HUES64 (cell line): ENCODE results near the gene PIGU.

Source experiments
- H3K27ac ChIP-seq: 2 replicates; pipeline ENCODE4 v1.7.0; 2013; ENCODE audit warnings: low read depth, low read length, inconsistent platforms
- H3K27me3 ChIP-seq: 2 replicates; pipeline ENCODE4 v1.6.1; 2013; ENCODE audit warnings: mild to moderate bottlenecking, low read length; ENCODE audit not compliant: insufficient read depth
- H3K36me3 ChIP-seq: 2 replicates; pipeline ENCODE4 v1.6.1; 2013; ENCODE audit warnings: mild to moderate bottlenecking, low read length; ENCODE audit not compliant: insufficient read depth
- H3K4me1 ChIP-seq: 2 replicates; pipeline ENCODE4 v1.6.1; 2013; ENCODE audit warnings: mild to moderate bottlenecking, low read length, moderate library complexity; ENCODE audit not compliant: insufficient read depth
- H3K4me3 ChIP-seq: 2 replicates; pipeline ENCODE4 v1.5.1; 2013; ENCODE audit warnings: mild to moderate bottlenecking, low read length, moderate library complexity
- H3K9ac ChIP-seq: 2 replicates; pipeline ENCODE4 v1.6.1; 2013; ENCODE audit warnings: mild to moderate bottlenecking, low read depth, low read length
- H3K9me3 ChIP-seq: 2 replicates; pipeline ENCODE4 v1.6.1; 2013; ENCODE audit warnings: low read depth, low read length; ENCODE audit not compliant: insufficient read depth
- WGBS: fragments of 150-250, 120-280 bp; methylation state at CpG from one replicate; pipeline ENCODE4 v1.1.7; 2013; ENCODE audit warnings: missing lambda C conversion rate; 5-methylcytosine and 5-hydroxymethylcytosine counted together

Gene PIGU

DNA sequence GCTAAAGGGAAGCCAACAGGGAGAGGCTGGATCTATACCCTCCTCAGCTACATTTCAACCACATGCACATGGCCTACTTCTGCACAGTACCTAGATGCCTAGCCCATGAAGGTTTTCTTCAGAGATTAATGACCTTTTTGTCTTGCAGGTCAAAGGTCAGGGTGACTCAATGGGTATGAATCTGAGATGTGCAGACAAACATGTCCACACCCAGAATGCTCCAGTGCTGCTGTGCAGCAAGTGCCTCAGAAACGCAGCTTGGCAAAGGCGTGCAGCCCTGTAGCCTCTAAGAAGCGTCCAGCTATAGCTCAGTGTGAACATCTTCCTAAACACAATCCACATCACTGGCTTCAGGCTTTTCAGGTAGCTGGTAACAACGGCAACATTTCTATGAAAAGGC lies 94.0 kb downstream of the PIGU start:
- H3K9ac ChIP-seq, result no peak overlapping the region
- H3K36me3 ChIP-seq, result peaks cover 30% of the 10 kb centered on the region
- H3K4me1 ChIP-seq, result no peaks in the 10 kb centered on the region
- no peak overlapping the region for H3K27ac ChIP-seq
- no peaks in the 10 kb centered on the region for H3K9me3 ChIP-seq
- WGBS, result 92% methylated on average over 4 of the region's 4 CpGs
- no peak overlapping the region for H3K4me3 ChIP-seq
- no peaks in the 10 kb centered on the region for H3K27me3 ChIP-seq

DNA sequence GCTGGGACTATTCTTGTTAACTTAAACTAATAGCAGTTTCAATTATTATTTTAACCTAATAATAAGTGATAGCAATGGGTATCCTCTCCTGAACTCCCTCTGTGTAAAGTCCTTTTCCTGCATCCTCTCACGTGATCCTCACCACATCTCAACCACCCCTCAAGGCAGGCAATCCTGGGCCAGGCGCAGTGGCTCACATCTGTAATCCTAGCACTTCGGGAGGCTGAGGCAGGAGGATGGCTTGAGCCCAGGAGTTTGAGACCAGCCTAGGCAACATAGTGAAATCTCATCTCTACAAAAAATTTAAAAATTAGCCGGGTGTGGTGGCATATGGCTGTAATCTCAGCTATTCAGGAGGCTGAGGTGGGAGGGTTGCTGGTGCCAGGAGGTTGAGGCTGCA lies 94.7 kb downstream of the PIGU start:
- Histone ChIP-seq H3K4me1 (no peaks in the 10 kb centered on the region), H3K27ac (no peak overlapping the region), H3K9ac (no peak overlapping the region), H3K36me3 (peaks cover 26% of the 10 kb centered on the region), H3K27me3 (no peaks in the 10 kb centered on the region), H3K4me3 (no peak overlapping the region), H3K9me3 (no peaks in the 10 kb centered on the region)
- WGBS, result 94% methylated on average over 4 of the region's 4 CpGs

DNA sequence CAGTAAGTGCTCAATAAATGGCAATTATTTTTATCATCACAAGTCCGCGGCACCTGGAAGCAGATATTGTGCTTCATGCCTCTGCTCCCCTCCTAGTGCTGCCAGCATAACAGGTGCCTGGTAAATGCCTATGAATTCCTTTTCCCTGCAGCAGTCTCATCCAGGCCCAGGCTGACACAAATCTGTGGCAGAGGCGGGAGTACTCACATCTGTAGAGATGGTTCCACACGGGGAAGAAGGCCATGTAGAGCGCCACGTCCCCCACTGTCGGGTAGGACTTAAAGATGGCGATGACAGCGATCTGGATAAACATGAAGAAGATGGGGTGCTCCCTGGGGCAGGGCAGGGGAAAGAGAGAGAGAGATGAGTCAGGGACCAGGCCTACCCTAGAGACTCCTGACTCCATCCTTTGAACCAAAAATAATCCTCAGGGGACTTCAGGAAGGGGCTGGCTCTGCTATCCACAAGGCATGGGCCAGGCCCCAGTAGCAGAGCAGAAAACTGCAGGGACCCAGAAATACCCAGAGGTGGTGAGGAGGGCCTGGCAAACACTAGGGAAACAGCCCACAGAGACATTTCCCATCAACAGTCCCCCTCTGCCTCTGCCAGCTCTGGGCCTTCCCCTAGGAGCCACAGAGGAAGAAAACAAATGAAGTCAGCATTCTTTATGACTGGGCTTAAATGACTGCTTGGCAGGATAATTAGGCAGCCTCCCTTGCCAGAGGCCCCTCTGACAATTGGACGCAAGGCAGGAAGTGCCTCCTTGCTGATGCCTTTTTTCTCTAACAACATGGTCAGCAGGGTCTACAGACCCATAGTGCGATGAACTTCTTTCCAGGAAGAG lies 95.3 kb downstream of the PIGU start:
- H3K4me1 ChIP-seq, result no peaks in the 10 kb centered on the region
- 95% methylated on average over 11 of the region's 11 CpGs for WGBS
- H3K9ac ChIP-seq, result no peak overlapping the region; the same call in 1 of the 2 replicates
- H3K36me3 ChIP-seq, result peaks cover 23% of the 10 kb centered on the region
- H3K27ac ChIP-seq, result no peak overlapping the region
- no peaks in the 10 kb centered on the region for H3K9me3 ChIP-seq
- H3K27me3 ChIP-seq, result no peaks in the 10 kb centered on the region
- H3K4me3 ChIP-seq, result no peak overlapping the region

DNA sequence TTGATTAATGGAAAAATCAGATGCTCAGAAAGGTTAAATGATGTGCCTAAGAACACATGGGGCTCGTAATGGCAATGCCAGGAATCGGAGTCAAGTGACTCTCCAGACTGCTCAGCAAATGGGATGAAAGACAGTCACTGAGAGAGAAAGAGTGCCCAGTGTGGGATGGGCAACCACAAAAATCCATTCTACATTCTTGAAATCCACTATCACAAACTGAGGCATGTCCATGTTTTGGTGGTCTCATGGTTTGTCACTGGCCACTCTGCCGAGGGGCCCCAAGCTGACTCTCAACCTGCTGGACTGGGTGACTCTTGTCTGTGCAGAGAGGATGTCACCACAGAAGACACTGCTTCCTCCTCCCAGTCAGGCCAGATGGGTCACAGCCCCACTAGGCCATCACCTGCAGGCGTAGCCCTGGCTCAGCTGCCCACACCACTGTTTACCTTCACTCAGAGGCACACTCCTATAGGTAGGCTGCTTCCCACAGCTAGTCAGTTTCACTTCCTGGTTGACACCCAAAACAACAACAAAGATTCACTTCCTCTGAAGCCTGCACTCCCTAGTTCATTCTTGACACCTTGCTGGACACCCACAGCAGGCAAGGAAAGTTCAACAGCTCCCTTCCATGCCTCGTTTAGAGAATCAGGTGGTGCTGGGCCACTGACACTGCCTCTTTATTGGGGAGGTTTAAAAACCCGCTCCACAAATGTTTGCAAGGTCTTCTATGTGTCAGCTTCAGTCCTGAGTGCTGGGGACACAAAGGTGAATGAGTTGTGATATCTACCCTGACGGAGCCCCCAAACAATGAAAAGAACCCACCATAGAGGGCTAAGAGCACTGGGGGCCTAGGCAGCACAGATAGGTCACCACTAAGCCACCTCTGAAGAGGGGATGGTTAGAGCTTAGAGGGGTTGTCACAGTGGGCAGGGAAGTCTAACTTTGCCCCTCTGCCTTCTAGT lies 96.6 kb downstream of the PIGU start:
- Histone ChIP-seq H3K9me3 (no peaks in the 10 kb centered on the region), H3K27me3 (no peaks in the 10 kb centered on the region), H3K4me3 (no peak overlapping the region), H3K27ac (no peak overlapping the region), H3K4me1 (no peaks in the 10 kb centered on the region), H3K36me3 (peaks cover 19% of the 10 kb centered on the region), H3K9ac (no peak overlapping the region)
- 96% methylated on average over 6 of the region's 7 CpGs for WGBS

DNA sequence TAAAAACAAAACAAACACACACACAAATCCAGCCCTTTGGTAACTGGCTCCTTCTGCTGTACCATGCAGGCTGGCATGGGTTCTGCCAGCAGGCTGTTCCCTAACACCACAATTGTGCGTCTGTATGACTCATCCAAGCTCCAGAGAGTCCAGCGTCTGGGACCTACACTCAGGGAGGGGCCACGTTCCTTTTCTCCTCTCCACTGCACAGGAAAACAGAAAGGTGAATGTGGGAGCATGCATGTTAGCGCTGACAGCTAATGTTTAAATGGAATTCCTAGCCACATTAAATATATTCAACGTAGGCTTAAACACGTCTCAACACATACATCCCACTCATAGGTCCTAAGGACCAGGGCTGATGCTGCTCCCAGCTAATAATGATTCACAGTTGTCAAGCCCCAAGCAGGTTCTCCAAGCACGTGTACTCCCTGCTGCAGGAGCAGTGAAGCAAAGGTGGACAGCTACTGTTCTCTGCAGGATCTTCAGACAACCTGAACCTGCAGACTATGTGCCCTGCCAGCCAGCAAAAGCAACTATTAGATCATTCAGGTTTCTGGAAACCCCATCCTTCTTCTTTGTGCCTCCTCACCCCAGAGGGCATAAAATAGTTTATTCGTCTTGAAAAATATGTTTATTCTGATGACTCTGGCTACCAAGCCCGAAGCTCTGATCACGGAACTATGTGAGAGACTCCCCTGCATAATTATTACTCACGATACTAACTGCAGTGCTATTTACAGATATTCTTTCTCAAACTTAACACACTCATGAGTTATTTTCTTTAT lies 97.5 kb downstream of the PIGU start:
- Histone ChIP-seq H3K4me3 (no peak overlapping the region), H3K36me3 (peaks cover 15% of the 10 kb centered on the region), H3K4me1 (no peaks in the 10 kb centered on the region), H3K9me3 (no peaks in the 10 kb centered on the region), H3K9ac (no peak overlapping the region), H3K27me3 (no peaks in the 10 kb centered on the region), H3K27ac (no peak overlapping the region)
- WGBS, result 89% methylated on average over 11 of the region's 11 CpGs

DNA sequence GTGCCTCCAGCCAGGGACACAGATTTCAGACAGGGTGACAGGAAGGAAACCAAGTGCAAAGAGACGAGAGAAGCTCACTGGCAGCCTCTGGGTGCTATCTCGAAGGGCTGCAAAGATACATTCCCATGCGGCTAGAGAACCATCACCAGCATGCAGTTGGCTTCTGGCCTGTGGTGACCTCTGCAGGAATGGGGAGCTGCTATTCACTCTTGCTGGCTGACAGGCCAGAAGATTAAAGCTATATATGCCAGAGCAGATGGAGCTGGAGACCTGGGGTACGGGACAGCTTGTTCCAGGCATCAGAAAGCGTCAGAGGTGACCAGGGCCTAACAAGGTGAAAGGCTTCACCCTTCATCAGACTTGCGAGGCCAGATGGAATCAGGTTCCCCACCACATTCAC lies 98.4 kb downstream of the PIGU start:
- WGBS, result 92% methylated on average over 6 of the region's 6 CpGs
- H3K36me3 ChIP-seq, result peaks cover 17% of the 10 kb centered on the region
- H3K4me1 ChIP-seq, result no peaks in the 10 kb centered on the region
- H3K9ac ChIP-seq, result no peak overlapping the region
- H3K4me3 ChIP-seq, result no peak overlapping the region
- H3K9me3 ChIP-seq, result no peaks in the 10 kb centered on the region
- no peak overlapping the region for H3K27ac ChIP-seq
- no peaks in the 10 kb centered on the region for H3K27me3 ChIP-seq

DNA sequence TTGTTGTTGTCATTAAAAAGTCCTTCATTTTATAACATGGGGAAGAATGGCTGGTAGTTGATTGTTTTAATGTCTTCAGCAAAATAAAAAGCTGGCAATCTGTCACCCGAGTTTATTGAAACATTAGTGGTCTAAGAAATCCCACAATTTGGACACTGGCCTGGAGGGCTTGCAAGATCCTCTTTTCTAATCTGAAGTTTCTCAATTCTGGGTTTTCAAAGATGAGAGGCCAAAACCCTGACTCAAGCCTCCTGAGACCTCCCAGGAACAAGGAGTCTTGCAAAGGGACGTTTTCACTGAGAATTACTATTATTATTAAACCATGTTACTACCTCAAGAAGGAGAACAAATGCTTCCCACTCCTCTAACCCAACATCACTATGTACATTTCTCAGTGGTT lies 98.9 kb downstream of the PIGU start:
- Histone ChIP-seq H3K4me1 (no peaks in the 10 kb centered on the region), H3K9ac (no peak overlapping the region), H3K27me3 (no peaks in the 10 kb centered on the region), H3K27ac (no peak overlapping the region), H3K4me3 (no peak overlapping the region), H3K9me3 (no peaks in the 10 kb centered on the region), H3K36me3 (peaks cover 21% of the 10 kb centered on the region)
- 88% methylated on average over 2 of the region's 2 CpGs for WGBS

DNA sequence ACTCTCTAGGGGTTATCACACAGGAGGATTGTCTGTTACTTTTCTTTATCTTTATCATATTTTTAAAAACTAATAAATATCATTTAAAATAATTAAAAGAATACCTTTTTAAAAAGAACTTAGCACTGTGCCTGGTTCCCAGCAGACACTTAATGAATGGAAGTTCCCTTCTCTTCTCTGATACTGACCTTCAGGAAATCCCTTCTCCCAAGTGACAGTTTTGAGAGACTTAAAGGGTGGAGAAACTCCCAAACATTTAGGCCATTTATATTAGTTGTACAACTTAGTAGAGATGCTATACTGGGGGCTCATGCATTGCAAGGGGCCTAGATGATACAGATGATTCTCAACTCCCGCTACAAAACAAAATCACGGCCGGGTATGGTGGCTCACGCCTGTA lies 99.8 kb downstream of the PIGU start:
- 96% methylated on average over 4 of the region's 4 CpGs for WGBS
- H3K27me3 ChIP-seq, result no peaks in the 10 kb centered on the region
- H3K4me1 ChIP-seq, result no peaks in the 10 kb centered on the region
- no peak overlapping the region for H3K27ac ChIP-seq
- no peaks in the 10 kb centered on the region for H3K9me3 ChIP-seq
- H3K4me3 ChIP-seq, result no peak overlapping the region
- no peak overlapping the region for H3K9ac ChIP-seq
- peaks cover 21% of the 10 kb centered on the region for H3K36me3 ChIP-seq

DNA sequence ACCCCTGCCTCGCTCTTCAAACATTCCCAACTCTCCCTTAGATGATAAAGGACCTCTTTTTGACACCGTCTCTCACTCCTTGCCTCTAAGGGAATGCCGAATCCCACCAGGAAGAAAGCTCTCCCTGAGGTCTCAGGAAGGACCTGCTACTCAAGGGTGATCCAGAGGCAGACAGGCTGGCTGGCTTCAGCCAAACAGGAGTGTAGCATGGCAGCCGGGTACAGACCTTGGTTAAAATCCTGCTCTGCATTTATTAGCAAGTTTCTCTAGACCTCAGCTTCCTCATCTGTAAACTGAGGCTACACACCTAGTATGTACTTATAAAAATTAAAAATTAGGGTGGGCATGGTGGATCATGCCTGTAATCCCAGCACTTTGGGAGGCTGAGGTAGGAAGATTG lies 101.1 kb downstream of the PIGU start:
- H3K36me3 ChIP-seq, result peaks cover 23% of the 10 kb centered on the region
- H3K27ac ChIP-seq, result no peak overlapping the region
- H3K9me3 ChIP-seq, result no peaks in the 10 kb centered on the region
- no peak overlapping the region for H3K4me3 ChIP-seq
- H3K9ac ChIP-seq, result no peak overlapping the region
- no peaks in the 10 kb centered on the region for H3K4me1 ChIP-seq
- no peaks in the 10 kb centered on the region for H3K27me3 ChIP-seq
- WGBS, result 96% methylated on average over 4 of the region's 4 CpGs

DNA sequence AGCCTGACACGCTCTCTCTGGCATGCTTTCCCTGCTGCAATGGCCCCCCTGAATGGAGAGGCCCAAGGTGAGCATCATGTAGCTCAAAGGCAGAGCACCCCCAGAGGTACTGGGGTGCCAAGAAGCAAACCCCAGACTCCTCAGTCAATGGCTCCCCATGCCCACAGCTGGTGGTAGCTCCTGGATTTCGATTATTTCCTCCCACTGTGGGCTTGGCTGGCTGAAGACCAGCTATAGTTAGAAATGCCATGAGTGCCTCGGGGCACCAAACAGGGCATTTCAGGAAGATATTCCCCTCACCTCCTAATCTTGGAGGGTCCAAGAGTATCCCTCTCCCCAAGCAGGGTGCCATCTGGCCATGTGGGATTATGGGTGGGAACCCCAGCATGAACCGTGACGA lies 101.6 kb downstream of the PIGU start:
- Histone ChIP-seq H3K9ac (no peak overlapping the region), H3K4me3 (no peak overlapping the region), H3K9me3 (no peaks in the 10 kb centered on the region), H3K4me1 (no peaks in the 10 kb centered on the region), H3K27me3 (no peaks in the 10 kb centered on the region), H3K36me3 (peaks cover 20% of the 10 kb centered on the region), H3K27ac (no peak overlapping the region)
- 97% methylated on average over 5 of the region's 5 CpGs for WGBS

DNA sequence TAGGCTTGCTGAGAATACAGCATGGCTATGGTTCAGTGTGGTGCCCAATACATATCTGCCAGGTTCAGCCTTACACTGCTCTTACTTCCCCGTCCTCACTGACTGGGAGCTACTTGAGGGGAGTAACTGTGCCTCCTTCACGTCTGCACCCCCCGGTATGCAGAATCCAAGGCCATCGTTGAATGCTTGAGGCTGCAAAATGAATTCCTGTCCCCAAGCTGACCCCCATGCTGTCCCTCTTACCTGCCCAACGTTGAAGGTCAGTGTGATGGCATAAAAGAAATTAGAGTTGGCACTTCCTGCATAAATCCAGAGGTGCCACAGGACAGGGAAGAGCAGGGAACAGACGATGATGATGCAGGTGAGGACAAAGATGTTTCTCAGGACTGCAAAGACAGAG lies 102.0 kb downstream of the PIGU start:
- Histone ChIP-seq H3K9me3 (no peaks in the 10 kb centered on the region), H3K36me3 (peaks cover 20% of the 10 kb centered on the region), H3K27ac (no peak overlapping the region), H3K4me3 (no peak overlapping the region), H3K27me3 (no peaks in the 10 kb centered on the region), H3K4me1 (no peaks in the 10 kb centered on the region), H3K9ac (no peak overlapping the region)
- WGBS, result 89% methylated on average over 6 of the region's 6 CpGs
